HEK293T (cell line): Measurements from ENCODE around the gene CDH4.

Experiments
- CTCF ChIA-PET: fragments of 350-600 bp; formaldehyde crosslinking; extraction: SDS; loops from one replicate; lab custom pipeline; 2021; ENCODE audit warnings: antibody characterized with exemption, inconsistent platforms; lab: Yijun Ruan, JAX
- POLR2A ChIA-PET: fragments of 350-600 bp; formaldehyde crosslinking; extraction: SDS; loops from one replicate; lab custom pipeline; 2020; ENCODE audit warnings: antibody characterized with exemption, inconsistent platforms; lab: Yijun Ruan, JAX
- DNase-seq: peaks from one replicate; pipeline ENCODE4 v3.0.0; 2012; ENCODE audit warnings: mixed read lengths; ENCODE audit errors: extremely low spot score
- ARNT ChIP-seq: fragments of 450-650 bp; IDR thresholded peaks from 2 replicates; pipeline ENCODE4 v1.6.1; 2017; ENCODE audit warnings: mild to moderate bottlenecking
- BHLHE40 ChIP-seq: fragments of 450-650 bp; IDR thresholded peaks from 2 replicates; pipeline ENCODE4 v1.6.1; 2016; ENCODE audit warnings: mild to moderate bottlenecking, moderate library complexity, borderline replicate concordance
- CTBP1 ChIP-seq: fragments of 450-650 bp; IDR thresholded peaks from 2 replicates; pipeline ENCODE4 v1.6.1; 2016; ENCODE audit warnings: borderline replicate concordance
- ELF4 ChIP-seq: fragments of 450-650 bp; IDR thresholded peaks from 2 replicates; pipeline ENCODE4 v1.6.1; 2017; ENCODE audit warnings: antibody characterized with exemption
- FOXA1 ChIP-seq: fragments of 450-650 bp; IDR thresholded peaks from 2 replicates; pipeline ENCODE4 v1.6.1; 2016; ENCODE audit warnings: mild to moderate bottlenecking
- FOXK2 ChIP-seq: fragments of 450-650 bp; IDR thresholded peaks from 2 replicates; pipeline ENCODE4 v1.6.1; 2016; ENCODE audit warnings: mild to moderate bottlenecking
- FOXM1 ChIP-seq: fragments of 450-650 bp; IDR thresholded peaks from 2 replicates; pipeline ENCODE4 v1.6.1; 2017; ENCODE audit warnings: mild to moderate bottlenecking, borderline replicate concordance
- HDGF ChIP-seq: fragments of 450-650 bp; IDR thresholded peaks from 2 replicates; pipeline ENCODE4 v1.6.1; 2017; ENCODE audit warnings: antibody characterized with exemption, borderline replicate concordance
- L3MBTL2 ChIP-seq: fragments of 450-650 bp; conservative IDR thresholded peaks from 2 replicates; pipeline ENCODE4 v1.6.1; 2016; ENCODE audit warnings: mild to moderate bottlenecking
- LEF1 ChIP-seq: fragments of 450-650 bp; IDR thresholded peaks from 2 replicates; pipeline ENCODE4 v1.6.1; 2017; ENCODE audit warnings: mild to moderate bottlenecking, borderline replicate concordance
- NFRKB ChIP-seq: fragments of 450-650 bp; IDR thresholded peaks from 2 replicates; pipeline ENCODE4 v1.6.1; 2016; ENCODE audit warnings: mild to moderate bottlenecking, moderate library complexity
- PKNOX1 ChIP-seq: fragments of 450-650 bp; IDR thresholded peaks from 2 replicates; pipeline ENCODE4 v1.6.1; 2016
- SP1 ChIP-seq: fragments of 450-650 bp; IDR thresholded peaks from 2 replicates; pipeline ENCODE4 v1.6.1; 2017
- SUZ12 ChIP-seq: fragments of 450-650 bp; IDR thresholded peaks from 2 replicates; pipeline ENCODE4 v1.6.1; 2016; ENCODE audit warnings: mild to moderate bottlenecking
- TARDBP ChIP-seq: fragments of 450-650 bp; IDR thresholded peaks from 2 replicates; pipeline ENCODE4 v1.6.1; 2016
- ZNF384 ChIP-seq: fragments of 450-650 bp; IDR thresholded peaks from 2 replicates; pipeline ENCODE4 v1.6.1; 2016

CDH4 gene

GRCh38 chr20:61457725-61458124 is 205.7 kb downstream of the CDH4 start:
- POLR2A ChIA-PET, result no interaction called here
- CTCF ChIA-PET, result no interaction called here

GRCh38 chr20:61458146-61458746 is 206.2 kb downstream of the CDH4 start:
- POLR2A ChIA-PET, result no interaction called here
- DNase-seq, result no peak
- TF ChIP-seq SUZ12, result no peak
- TF ChIP-seq NFRKB, result no peak
- no peak for TF ChIP-seq ELF4
- TF ChIP-seq CTBP1, result no peak
- CTCF ChIA-PET, result no interaction called here

More at GRCh38 chr20:61457725-61458124, 205.7 kb downstream of the CDH4 start:
- no peak for DNase-seq
- TF ChIP-seq ZNF384 (no peak), ARNT (no peak), TARDBP (no peak), NFRKB (no peak), LEF1 (no peak), SP1 (no peak), ELF4 (no peak), SUZ12 (no peak), FOXK2 (no peak), FOXM1 (no peak), L3MBTL2 (no peak), PKNOX1 (no peak), HDGF (no peak), FOXA1 (no peak), CTBP1 (no peak)

GRCh38 chr20:61459266-61459665 is 207.2 kb downstream of the CDH4 start:
- ChIA-PET CTCF (no interaction called here), POLR2A (no interaction called here)
- no peak for TF ChIP-seq LEF1
- no peak for TF ChIP-seq HDGF
- no peak for TF ChIP-seq L3MBTL2
- TF ChIP-seq BHLHE40, result no peak
- no peak for TF ChIP-seq ARNT
- TF ChIP-seq SUZ12, result no peak
- TF ChIP-seq TARDBP, result no peak
- no peak for TF ChIP-seq FOXA1
- TF ChIP-seq ZNF384, result no peak
- no peak for TF ChIP-seq ELF4
- DNase-seq, result no peak

- ChIA-PET POLR2A (no interaction called here), CTCF (no interaction called here)
Measured at GRCh38 chr20:61459705-61460104, 207.6 kb downstream of the CDH4 start.

GRCh38 chr20:61460261-61461052 is 208.4 kb downstream of the CDH4 start:
- DNase-seq, result no peak
- POLR2A ChIA-PET, result no interaction called here
- CTCF ChIA-PET, result no interaction called here
- TF ChIP-seq LEF1 (no peak), ARNT (no peak), ELF4 (no peak), SUZ12 (no peak), PKNOX1 (no peak), FOXK2 (no peak), BHLHE40 (no peak), NFRKB (no peak), FOXA1 (no peak), ZNF384 (no peak), SP1 (no peak), L3MBTL2 (no peak), CTBP1 (no peak), FOXM1 (no peak), HDGF (no peak), TARDBP (no peak)

More at GRCh38 chr20:61459705-61460104, 207.6 kb downstream of the CDH4 start:
- TF ChIP-seq SUZ12, result no peak
- no peak for TF ChIP-seq ARNT
- TF ChIP-seq ELF4, result no peak
- no peak for TF ChIP-seq CTBP1
- no peak for TF ChIP-seq BHLHE40
- no peak for DNase-seq

GRCh38 chr20:61461461-61461860 is 209.4 kb downstream of the CDH4 start:
- ChIA-PET POLR2A (no interaction called here), CTCF (no interaction called here)
- no peak for DNase-seq
- TF ChIP-seq ARNT (no peak), SUZ12 (no peak), BHLHE40 (no peak), ELF4 (no peak), HDGF (no peak), CTBP1 (no peak), NFRKB (no peak)
